SK-N-SH treated with all-trans-retinoic acid at 6 μM for 48 hours (cell line): ENCODE results near the gene GNAT2.

Experiments
- ARNTL ChIP-seq: fragments of 450-650 bp; formaldehyde crosslinking; IDR thresholded peaks from 2 replicates; pipeline ENCODE4 v1.5.0; 2020; ENCODE audit warnings: low read depth, mild to moderate bottlenecking, moderate library complexity, borderline replicate concordance
- OSR1 ChIP-seq: fragments of 250-450 bp; sonication (Bioruptor Pico); IDR thresholded peaks from 2 replicates; pipeline ENCODE4 v1.8.0; 2022; ENCODE audit warnings: moderate library complexity, mild to moderate bottlenecking, inconsistent platforms
- ZFP3 ChIP-seq: fragments of 250-450 bp; sonication (Bioruptor Pico); IDR thresholded peaks from 2 replicates; pipeline ENCODE4 v1.5.0; 2020; ENCODE audit warnings: mild to moderate bottlenecking, moderate library complexity
- ZFP30 ChIP-seq: fragments of 450-650 bp; formaldehyde crosslinking; IDR thresholded peaks from 2 replicates; pipeline ENCODE4 v1.5.0; 2022; ENCODE audit warnings: mild to moderate bottlenecking, moderate library complexity
- ZNF565 ChIP-seq: fragments of 450-650 bp; formaldehyde crosslinking; conservative IDR thresholded peaks from 2 replicates; pipeline ENCODE4 v1.5.0; 2020; ENCODE audit warnings: low read depth, mild to moderate bottlenecking, moderate library complexity
- TF ChIP-seq, protein P1 (sequence below): fragments of 250-450 bp; sonication (Bioruptor Pico); IDR thresholded peaks from 2 replicates; pipeline ENCODE4 v1.5.0; 2020; ENCODE audit warnings: mild to moderate bottlenecking, moderate library complexity
- TF ChIP-seq, protein P2 (sequence below): fragments of 250-450 bp; sonication (Bioruptor Pico); IDR thresholded peaks from 2 replicates; pipeline ENCODE4 v1.8.0; 2020; ENCODE audit warnings: mild to moderate bottlenecking, moderate library complexity, borderline replicate concordance

DNA sequence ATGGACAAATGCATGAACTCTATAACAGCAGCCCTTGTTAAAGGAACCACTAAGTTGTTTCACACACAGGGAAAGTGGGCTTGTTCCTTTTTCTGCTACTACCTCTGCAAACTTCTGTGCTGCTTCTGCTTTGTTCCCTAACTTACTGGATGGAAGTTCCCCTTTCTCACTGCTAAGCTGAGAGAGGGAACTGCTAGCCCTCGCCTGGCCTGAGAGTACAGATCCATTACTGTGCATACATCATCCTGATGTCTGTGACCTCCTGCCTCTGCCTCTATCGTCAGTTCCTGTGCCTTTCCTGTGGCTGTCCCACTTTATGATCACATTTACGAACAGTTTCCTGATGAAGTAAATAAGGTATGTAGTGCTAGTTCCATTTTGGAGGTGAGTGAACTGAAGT lies 3.5 kb downstream of the GNAT2 start:
- TF ChIP-seq, protein P1, sequence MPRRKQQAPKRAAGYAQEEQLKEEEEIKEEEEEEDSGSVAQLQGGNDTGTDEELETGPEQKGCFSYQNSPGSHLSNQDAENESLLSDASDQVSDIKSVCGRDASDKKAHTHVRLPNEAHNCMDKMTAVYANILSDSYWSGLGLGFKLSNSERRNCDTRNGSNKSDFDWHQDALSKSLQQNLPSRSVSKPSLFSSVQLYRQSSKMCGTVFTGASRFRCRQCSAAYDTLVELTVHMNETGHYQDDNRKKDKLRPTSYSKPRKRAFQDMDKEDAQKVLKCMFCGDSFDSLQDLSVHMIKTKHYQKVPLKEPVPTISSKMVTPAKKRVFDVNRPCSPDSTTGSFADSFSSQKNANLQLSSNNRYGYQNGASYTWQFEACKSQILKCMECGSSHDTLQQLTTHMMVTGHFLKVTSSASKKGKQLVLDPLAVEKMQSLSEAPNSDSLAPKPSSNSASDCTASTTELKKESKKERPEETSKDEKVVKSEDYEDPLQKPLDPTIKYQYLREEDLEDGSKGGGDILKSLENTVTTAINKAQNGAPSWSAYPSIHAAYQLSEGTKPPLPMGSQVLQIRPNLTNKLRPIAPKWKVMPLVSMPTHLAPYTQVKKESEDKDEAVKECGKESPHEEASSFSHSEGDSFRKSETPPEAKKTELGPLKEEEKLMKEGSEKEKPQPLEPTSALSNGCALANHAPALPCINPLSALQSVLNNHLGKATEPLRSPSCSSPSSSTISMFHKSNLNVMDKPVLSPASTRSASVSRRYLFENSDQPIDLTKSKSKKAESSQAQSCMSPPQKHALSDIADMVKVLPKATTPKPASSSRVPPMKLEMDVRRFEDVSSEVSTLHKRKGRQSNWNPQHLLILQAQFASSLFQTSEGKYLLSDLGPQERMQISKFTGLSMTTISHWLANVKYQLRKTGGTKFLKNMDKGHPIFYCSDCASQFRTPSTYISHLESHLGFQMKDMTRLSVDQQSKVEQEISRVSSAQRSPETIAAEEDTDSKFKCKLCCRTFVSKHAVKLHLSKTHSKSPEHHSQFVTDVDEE (CRISPR knock-in tag): no peak
- TF ChIP-seq ZNF565 (CRISPR knock-in tag) (no peak), OSR1 (CRISPR knock-in tag) (no peak), ARNTL (CRISPR knock-in tag) (no peak), ZFP30 (CRISPR knock-in tag) (no peak), ZFP3 (CRISPR knock-in tag) (no peak)
- TF ChIP-seq, protein P2, sequence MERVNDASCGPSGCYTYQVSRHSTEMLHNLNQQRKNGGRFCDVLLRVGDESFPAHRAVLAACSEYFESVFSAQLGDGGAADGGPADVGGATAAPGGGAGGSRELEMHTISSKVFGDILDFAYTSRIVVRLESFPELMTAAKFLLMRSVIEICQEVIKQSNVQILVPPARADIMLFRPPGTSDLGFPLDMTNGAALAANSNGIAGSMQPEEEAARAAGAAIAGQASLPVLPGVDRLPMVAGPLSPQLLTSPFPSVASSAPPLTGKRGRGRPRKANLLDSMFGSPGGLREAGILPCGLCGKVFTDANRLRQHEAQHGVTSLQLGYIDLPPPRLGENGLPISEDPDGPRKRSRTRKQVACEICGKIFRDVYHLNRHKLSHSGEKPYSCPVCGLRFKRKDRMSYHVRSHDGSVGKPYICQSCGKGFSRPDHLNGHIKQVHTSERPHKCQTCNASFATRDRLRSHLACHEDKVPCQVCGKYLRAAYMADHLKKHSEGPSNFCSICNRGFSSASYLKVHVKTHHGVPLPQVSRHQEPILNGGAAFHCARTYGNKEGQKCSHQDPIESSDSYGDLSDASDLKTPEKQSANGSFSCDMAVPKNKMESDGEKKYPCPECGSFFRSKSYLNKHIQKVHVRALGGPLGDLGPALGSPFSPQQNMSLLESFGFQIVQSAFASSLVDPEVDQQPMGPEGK (CRISPR knock-in tag): no peak
